Liver (tissue), 9 donors: ENCODE results near the gene PPP1R1B. TPM values are rescaled to one million over a fixed set of nuclear protein-coding genes. Genes with fewer than 3 reads are reported as not detected.
A peak's percentile ranks its signal among the peaks of the same experiment; 100 is the strongest.
"Not testable (repeated sequence)": the region's sequence is repeated elsewhere in the genome, so short reads cannot be mapped to it uniquely, and the experiment has no call there.

Source experiments
- DNase-seq: peaks from one replicate; pipeline ENCODE4 v3.0.0-alpha.2; 2017; ENCODE audit warnings: low spot score
- H3K27ac ChIP-seq, 2 donors: one replicate each; pipeline ENCODE4 v1.7.0; 2013; ENCODE audit warnings: inconsistent platforms in 2 of 2, low read length in 2 of 2, control low read depth in 1 of 2, low read depth in 1 of 2, mild to moderate bottlenecking in 1 of 2
- H3K27me3 ChIP-seq, 4 donors: one replicate each; pipeline versions ENCODE4 v1.6.1 to v1.7.0; 2013; ENCODE audit warnings: low read length in 3 of 4, inconsistent platforms in 1 of 4, mild to moderate bottlenecking in 1 of 4, moderate library complexity in 1 of 4; ENCODE audit not compliant: control insufficient read depth in 4 of 4, insufficient read depth in 4 of 4
- H3K36me3 ChIP-seq, 4 donors: one replicate each; pipeline versions ENCODE4 v1.6.1 to v1.7.0; 2013; ENCODE audit warnings: low read length in 3 of 4, mild to moderate bottlenecking in 3 of 4, low read depth in 1 of 4, moderate library complexity in 1 of 4; ENCODE audit not compliant: control insufficient read depth in 4 of 4, insufficient read depth in 3 of 4
- H3K4me1 ChIP-seq, 4 donors: one replicate each; pipeline versions ENCODE4 v1.6.1 to v1.7.0; 2013; ENCODE audit warnings: low read length in 3 of 4, mild to moderate bottlenecking in 3 of 4, moderate library complexity in 1 of 4; ENCODE audit not compliant: control insufficient read depth in 4 of 4, insufficient read depth in 4 of 4
- H3K4me3 ChIP-seq, 3 donors: one replicate each; pipeline versions ENCODE4 v1.6.1 to v1.7.0; 2013; ENCODE audit warnings: low read length in 3 of 3, control low read depth in 1 of 3, low read depth in 1 of 3, mild to moderate bottlenecking in 1 of 3
- H3K9ac ChIP-seq, 2 donors: one replicate each; pipeline ENCODE4 v1.7.0; 2013; ENCODE audit warnings: low read length in 2 of 2, mild to moderate bottlenecking in 2 of 2, moderate library complexity in 2 of 2, control low read depth in 1 of 2, low read depth in 1 of 2
- H3K9me3 ChIP-seq, 4 donors: one replicate each; pipeline versions ENCODE4 v1.6.1 to v1.7.0; 2013; ENCODE audit warnings: low read length in 3 of 4; ENCODE audit not compliant: control insufficient read depth in 4 of 4
- CTCF ChIP-seq: fragments of 150-350 bp; IDR thresholded peaks from 2 replicates; pipeline ENCODE4 v1.5.1; 2017; ENCODE audit warnings: improper control_type of control experiment, low read depth, low read length; ENCODE audit not compliant: missing input control
- FOXA1 ChIP-seq: IDR thresholded peaks from 2 replicates; pipeline ENCODE4 v1.6.1; 2016; ENCODE audit warnings: antibody characterized with exemption
- FOXA2 ChIP-seq: IDR thresholded peaks from 2 replicates; pipeline ENCODE4 v1.6.1; 2016; ENCODE audit warnings: antibody characterized with exemption
- GABPA ChIP-seq, 2 donors: IDR thresholded peaks in 1 of 2; conservative IDR thresholded peaks in 1 of 2; 2 replicates each; pipeline ENCODE4 v1.6.1; 2016; ENCODE audit warnings: antibody characterized with exemption in 2 of 2, mild to moderate bottlenecking in 1 of 2, moderate library complexity in 1 of 2
- JUND ChIP-seq, 2 donors: IDR thresholded peaks; 2 replicates each; pipeline ENCODE4 v1.6.1; 2016; ENCODE audit warnings: antibody characterized with exemption in 2 of 2
- RAD21 ChIP-seq, 2 donors: IDR thresholded peaks; 2 replicates each; pipeline ENCODE4 v1.6.1; 2016; ENCODE audit warnings: antibody characterized with exemption in 2 of 2, mild to moderate bottlenecking in 2 of 2
- TAF1 ChIP-seq: conservative IDR thresholded peaks from 2 replicates; pipeline ENCODE4 v1.6.1; 2016; ENCODE audit warnings: antibody characterized with exemption, mild to moderate bottlenecking
- YY1 ChIP-seq: IDR thresholded peaks from 2 replicates; pipeline ENCODE4 v1.6.1; 2016; ENCODE audit warnings: antibody characterized with exemption, mild to moderate bottlenecking
- WGBS: extraction: QIAGEN DNeasy Blood & Tissue Kit; methylation state at CpG from one replicate; pipeline ENCODE4 v1.1.7; 2013; 5-methylcytosine and 5-hydroxymethylcytosine counted together
- polyA plus RNA-seq, 2 donors: library from polyadenylated mRNA; stranded (reverse) in 1 of 2; unstranded in 1 of 2; fragments of 200-250 nt in 1 of 2; fragments of >200 nt in 1 of 2; fragmentation: Nextera tagmentation in 1 of 2; extraction: Ambion mirVana in 1 of 2; gene quantifications; one replicate each; pipeline versions ENCODE4 v1.2.1 to v1.2.3, GENCODE V29; 2013 to 2015
- total RNA-seq, 2 donors: library from RNA; depleted of rRNA; stranded (reverse); fragments of >200 nt; gene quantifications; one replicate each; pipeline ENCODE4 v1.2.3, GENCODE V29; 2014
- TF ChIP-seq, protein P1 (sequence below): IDR thresholded peaks from 2 replicates; pipeline ENCODE4 v1.6.1; 2016; ENCODE audit warnings: antibody characterized with exemption, mild to moderate bottlenecking
- TF ChIP-seq, protein P2 (sequence below): IDR thresholded peaks from 2 replicates; pipeline ENCODE4 v1.6.1; 2016; ENCODE audit warnings: antibody characterized with exemption
- donor health status: healthy.
- donor health status: healthy.
- donor health status: healthy.
- donor health status: healthy.
- donor health status: healthy.

Gene PPP1R1B
- total and polyA plus RNA-seq, 4 donors, result 0.14 TPM; not detected in 3

GRCh38 chr17:39582658-39583057 lies 44.1 kb upstream of the PPP1R1B start:
- H3K27me3 ChIP-seq, result no peaks in the 10 kb centered on the region
- TF ChIP-seq FOXA2 (no peak), JUND (IDR thresholded peaks at IDR 0.05) (no peak), FOXA1 (no peak)
- no peak overlapping the region for H3K4me3 ChIP-seq
- no peaks in the 10 kb centered on the region for H3K9me3 ChIP-seq
- H3K27ac ChIP-seq, result no peak overlapping the region
- H3K36me3 ChIP-seq, result no peaks in the 10 kb centered on the region
- no peak overlapping the region for H3K9ac ChIP-seq
- WGBS, result 37% methylated on average over 2 of the region's 2 CpGs
- no peak for DNase-seq
- H3K4me1 ChIP-seq, result peaks cover 4 to 13% (median 9%) of the 10 kb centered on the region in 4 donors

DNA sequence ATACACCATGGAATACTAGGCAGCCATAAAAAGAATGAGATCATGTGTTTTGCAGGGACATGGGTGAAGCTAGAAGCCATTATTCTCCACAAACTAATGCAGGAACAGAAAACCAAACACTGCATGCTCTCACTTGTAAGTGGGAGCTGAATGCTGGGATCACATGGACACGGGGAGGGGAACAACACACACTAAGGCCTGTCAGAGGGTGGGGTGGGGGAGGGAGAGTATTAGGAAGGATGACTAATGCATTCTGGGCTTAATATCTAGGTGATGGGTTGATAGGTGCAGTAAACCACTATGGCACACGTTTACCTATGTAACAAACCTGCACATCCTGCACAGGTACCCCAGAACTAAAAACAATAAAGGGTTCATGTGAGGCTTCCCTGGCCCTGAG lies 36.6 kb upstream of the PPP1R1B start:
- not testable (repeated sequence) for H3K4me3 ChIP-seq, H3K27me3 ChIP-seq, DNase-seq, H3K9ac ChIP-seq, H3K27ac ChIP-seq, H3K9me3 ChIP-seq, H3K4me1 ChIP-seq, H3K36me3 ChIP-seq
- WGBS, result 66% methylated on average over 2 of the region's 2 CpGs

DNA sequence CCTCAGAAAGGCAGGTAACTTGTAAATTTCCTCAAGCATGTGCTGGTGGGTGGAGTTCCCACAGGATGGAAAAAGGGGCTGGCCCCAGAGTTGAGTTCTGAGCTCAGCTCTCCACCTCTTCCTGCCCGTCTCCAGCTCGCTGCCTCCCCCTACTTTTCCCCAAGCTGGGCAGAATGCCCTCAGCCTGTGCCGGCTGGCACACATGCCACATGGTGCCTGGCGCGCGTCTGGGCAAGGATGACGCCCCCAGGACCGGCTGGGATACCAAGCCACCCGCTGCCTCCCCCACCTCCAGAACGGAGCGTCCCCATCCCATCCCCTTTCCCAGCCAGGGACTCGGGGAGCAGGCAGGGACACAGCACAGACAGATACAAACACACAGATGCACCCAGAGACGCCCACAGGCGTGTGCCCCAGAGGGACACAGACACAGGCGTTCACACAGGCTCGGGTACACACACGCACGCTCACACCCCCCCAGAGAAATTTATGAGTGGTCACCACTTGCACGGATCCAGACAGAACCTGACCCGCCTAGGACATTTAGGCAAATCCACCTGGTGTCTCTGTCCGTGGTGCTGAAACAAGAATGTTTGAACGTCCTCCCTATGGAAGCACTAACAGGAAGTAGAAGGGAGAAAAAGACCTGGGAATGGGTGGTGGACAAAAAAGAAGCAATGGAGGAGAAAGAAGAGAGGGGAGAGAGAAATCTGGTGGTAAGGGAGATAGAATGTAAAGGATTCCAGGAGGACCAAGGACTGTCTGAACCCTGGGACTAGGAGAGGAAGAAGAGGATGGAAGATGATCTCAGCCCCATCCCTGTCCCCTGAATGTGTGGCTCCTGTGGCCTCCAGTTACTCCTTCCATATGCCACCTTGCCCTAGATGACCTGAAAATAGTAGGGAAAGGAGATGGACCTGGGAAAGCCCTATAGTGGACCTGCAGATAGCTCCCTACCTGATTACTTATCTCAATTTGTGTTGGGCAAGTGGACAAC lies 34.5 kb upstream of the PPP1R1B start:
- Histone ChIP-seq H3K36me3 (no peaks in the 10 kb centered on the region), H3K27me3 (peaks cover 2 to 8% (median 5%) of the 10 kb centered on the region in 4 donors), H3K4me1 (no peaks in the 10 kb centered on the region), H3K9me3 (no peaks in the 10 kb centered on the region), H3K27ac (no peak overlapping the region), H3K9ac (no peak overlapping the region), H3K4me3 (no peak overlapping the region)
- 11% methylated on average over 22 of the region's 22 CpGs for WGBS
- TF ChIP-seq RAD21 (IDR thresholded peaks at IDR 0.05) (no peak), YY1 (no peak), GABPA (IDR thresholded peaks at IDR 0.05 in 1 of 2, conservative IDR thresholded peaks at IDR 0.05 in 1 of 2) (no peak), TAF1 (no peak), FOXA1 (no peak), JUND (IDR thresholded peaks at IDR 0.05) (no peak), CTCF (no peak)
- TF ChIP-seq, protein P1, sequence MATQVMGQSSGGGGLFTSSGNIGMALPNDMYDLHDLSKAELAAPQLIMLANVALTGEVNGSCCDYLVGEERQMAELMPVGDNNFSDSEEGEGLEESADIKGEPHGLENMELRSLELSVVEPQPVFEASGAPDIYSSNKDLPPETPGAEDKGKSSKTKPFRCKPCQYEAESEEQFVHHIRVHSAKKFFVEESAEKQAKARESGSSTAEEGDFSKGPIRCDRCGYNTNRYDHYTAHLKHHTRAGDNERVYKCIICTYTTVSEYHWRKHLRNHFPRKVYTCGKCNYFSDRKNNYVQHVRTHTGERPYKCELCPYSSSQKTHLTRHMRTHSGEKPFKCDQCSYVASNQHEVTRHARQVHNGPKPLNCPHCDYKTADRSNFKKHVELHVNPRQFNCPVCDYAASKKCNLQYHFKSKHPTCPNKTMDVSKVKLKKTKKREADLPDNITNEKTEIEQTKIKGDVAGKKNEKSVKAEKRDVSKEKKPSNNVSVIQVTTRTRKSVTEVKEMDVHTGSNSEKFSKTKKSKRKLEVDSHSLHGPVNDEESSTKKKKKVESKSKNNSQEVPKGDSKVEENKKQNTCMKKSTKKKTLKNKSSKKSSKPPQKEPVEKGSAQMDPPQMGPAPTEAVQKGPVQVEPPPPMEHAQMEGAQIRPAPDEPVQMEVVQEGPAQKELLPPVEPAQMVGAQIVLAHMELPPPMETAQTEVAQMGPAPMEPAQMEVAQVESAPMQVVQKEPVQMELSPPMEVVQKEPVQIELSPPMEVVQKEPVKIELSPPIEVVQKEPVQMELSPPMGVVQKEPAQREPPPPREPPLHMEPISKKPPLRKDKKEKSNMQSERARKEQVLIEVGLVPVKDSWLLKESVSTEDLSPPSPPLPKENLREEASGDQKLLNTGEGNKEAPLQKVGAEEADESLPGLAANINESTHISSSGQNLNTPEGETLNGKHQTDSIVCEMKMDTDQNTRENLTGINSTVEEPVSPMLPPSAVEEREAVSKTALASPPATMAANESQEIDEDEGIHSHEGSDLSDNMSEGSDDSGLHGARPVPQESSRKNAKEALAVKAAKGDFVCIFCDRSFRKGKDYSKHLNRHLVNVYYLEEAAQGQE, result peak; percentile 99
- TF ChIP-seq, protein P2, sequence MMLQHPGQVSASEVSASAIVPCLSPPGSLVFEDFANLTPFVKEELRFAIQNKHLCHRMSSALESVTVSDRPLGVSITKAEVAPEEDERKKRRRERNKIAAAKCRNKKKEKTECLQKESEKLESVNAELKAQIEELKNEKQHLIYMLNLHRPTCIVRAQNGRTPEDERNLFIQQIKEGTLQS, result no peak
- DNase-seq, result no peak
